ENCODE data around the gene GAS7. TPM values are rescaled to one million over a fixed set of nuclear protein-coding genes. Genes with fewer than 3 reads are reported as not detected.

GAS7 gene
- total and polyA plus RNA-seq, 2 donors (not counting 1 experiment from before 2014, with no cell fraction given), result 3.4 to 13.6 TPM

DNA sequence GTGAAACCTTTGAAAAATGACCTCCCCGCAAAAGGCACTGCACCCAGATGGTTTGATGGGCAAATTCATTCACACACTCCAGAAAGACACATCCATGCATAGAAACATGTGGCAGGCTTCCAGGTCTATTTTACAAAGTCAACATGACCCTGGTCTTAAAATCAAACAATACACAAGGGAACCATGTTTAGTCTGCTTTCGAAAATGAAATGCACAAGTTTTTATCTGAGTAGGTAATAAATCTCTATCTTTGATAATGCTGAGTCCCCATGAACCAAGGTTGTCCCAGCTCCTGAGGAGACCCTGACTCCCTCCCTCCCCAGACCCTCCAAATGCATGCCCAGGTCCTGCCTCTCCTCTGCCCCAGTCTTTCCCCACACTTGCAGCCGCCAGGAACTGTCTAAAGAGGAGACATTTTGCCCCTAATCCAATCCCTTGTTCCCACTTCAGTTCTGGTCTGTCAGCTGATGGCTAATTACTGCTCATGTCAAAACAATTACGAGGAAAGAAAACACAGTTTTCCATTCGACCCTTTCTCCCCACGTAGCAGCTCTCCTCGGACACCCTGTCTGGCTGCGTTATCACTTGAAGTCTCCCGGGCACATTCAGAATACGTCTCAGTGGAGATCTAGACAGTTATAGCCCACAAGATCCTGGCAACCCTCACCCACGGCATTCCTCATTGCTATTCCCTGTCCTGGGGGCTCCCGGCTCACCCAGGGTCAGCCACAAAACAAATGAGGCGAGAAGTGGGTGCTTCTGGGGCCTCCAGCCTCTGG is 224.5 kb downstream of the GAS7 start:
- Histone ChIP-seq H3K9me3 (ENCODE audit: control extremely low read depth in 1 of 3, control insufficient read depth in 2 of 3, insufficient read depth in 1 of 3, low read length in 2 of 3) (no peaks in the 10 kb centered on the region), H4K20me1 (ENCODE audit: control insufficient read depth, insufficient read depth, low read length, poor library complexity, severe bottlenecking) (no peaks in the 10 kb centered on the region), H3K79me2 (ENCODE audit: control insufficient read depth, insufficient read depth, low read length) (no peaks in the 10 kb centered on the region), H3K27me3 (replicated peaks in 1 of 4; ENCODE audit: control extremely low read depth in 1 of 4, control insufficient read depth in 3 of 4, insufficient read depth in 4 of 4, low read length in 3 of 4) (no peaks in the 10 kb centered on the region), H3K9ac (ENCODE audit: low read length) (no peak overlapping the region), H2AFZ (ENCODE audit: insufficient read depth, low read depth, low read length, poor library complexity, severe bottlenecking) (no peak overlapping the region), H3K4me3 (ENCODE audit: control extremely low read depth in 1 of 5, extremely low read depth in 1 of 5, insufficient read depth in 1 of 5, low read depth in 2 of 5, low read length in 4 of 5) (no peak overlapping the region), H3K4me2 (replicated peaks; ENCODE audit: low read depth, low read length, poor library complexity, severe bottlenecking) (no peak overlapping the region), H3K36me3 (replicated peaks in 1 of 2; ENCODE audit: control extremely low read depth in 1 of 2, control insufficient read depth in 1 of 2, extremely low read depth in 1 of 2, insufficient read depth in 2 of 2, low read length in 1 of 2) (no peaks in the 10 kb centered on the region), H3K4me1 (ENCODE audit: control insufficient read depth in 2 of 2, insufficient read depth in 2 of 2, low read length in 2 of 2) (no peaks in the 10 kb centered on the region), H3K27ac (ENCODE audit: low read length in 2 of 2) (no peak overlapping the region)
- ATAC-seq (ENCODE audit: low read depth), result no peak
- H3K27ac Mint-ChIP-seq, result no peak overlapping the region
- H3K4me3 Mint-ChIP-seq, result no peak overlapping the region
- no peak for DNase-seq
- 86% methylated on average over 9 of the region's 13 CpGs for WGBS (ENCODE audit: insufficient coverage)
- intact Hi-C loops (cut with micrococcal nuclease), result no loop called here
- TF ChIP-seq, protein P1, sequence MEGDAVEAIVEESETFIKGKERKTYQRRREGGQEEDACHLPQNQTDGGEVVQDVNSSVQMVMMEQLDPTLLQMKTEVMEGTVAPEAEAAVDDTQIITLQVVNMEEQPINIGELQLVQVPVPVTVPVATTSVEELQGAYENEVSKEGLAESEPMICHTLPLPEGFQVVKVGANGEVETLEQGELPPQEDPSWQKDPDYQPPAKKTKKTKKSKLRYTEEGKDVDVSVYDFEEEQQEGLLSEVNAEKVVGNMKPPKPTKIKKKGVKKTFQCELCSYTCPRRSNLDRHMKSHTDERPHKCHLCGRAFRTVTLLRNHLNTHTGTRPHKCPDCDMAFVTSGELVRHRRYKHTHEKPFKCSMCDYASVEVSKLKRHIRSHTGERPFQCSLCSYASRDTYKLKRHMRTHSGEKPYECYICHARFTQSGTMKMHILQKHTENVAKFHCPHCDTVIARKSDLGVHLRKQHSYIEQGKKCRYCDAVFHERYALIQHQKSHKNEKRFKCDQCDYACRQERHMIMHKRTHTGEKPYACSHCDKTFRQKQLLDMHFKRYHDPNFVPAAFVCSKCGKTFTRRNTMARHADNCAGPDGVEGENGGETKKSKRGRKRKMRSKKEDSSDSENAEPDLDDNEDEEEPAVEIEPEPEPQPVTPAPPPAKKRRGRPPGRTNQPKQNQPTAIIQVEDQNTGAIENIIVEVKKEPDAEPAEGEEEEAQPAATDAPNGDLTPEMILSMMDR (IDR thresholded peaks at IDR 0.05), result no peak
- TF ChIP-seq EZH2 (IDR thresholded peaks at IDR 0.05; ENCODE audit: borderline replicate concordance, insufficient read depth, low read depth, low read length, poor library complexity, severe bottlenecking), result no peak
- ChIA-PET POLR2A (no interaction called here), CTCF (interaction anchor here (0.5 kb wide), 1 partner anchor 8 kb away, joined by 3 read pairs; no protein-coding TSS in a partner anchor)
- no peaks in the 10 kb centered on the region for H3K9me3 Mint-ChIP-seq (ENCODE audit: insufficient read depth)
- no peaks in the 10 kb centered on the region for H3K4me1 Mint-ChIP-seq
- no peaks in the 10 kb centered on the region for H3K27me3 Mint-ChIP-seq

DNA sequence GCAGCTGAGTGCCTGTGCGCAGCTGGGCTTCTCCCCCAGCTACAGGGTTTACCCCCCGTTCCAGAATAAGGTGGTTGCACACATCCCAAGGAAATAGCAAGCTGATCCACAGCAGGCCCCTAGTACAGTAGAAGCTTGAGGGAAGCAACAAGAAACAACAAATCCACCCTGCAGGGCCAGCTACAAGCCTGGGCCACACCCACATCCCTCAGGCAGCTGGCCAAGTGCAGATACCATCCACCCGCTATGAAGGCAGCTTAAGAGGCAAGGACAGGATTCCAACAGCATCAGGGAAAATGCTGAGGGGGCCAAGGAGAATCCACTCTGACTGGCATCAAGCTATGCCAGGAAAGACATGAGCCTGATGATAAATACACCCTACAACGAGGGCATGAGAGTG is 226.4 kb downstream of the GAS7 start:
- H3K27me3 ChIP-seq (replicated peaks in 1 of 4; ENCODE audit: control extremely low read depth in 1 of 4, control insufficient read depth in 3 of 4, insufficient read depth in 4 of 4, low read length in 3 of 4), result no peaks in the 10 kb centered on the region
- TF ChIP-seq EZH2 (IDR thresholded peaks at IDR 0.05; ENCODE audit: borderline replicate concordance, insufficient read depth, low read depth, low read length, poor library complexity, severe bottlenecking), result no peak
- TF ChIP-seq, protein P1 (IDR thresholded peaks at IDR 0.05), result no peak
- no peak overlapping the region for H3K27ac ChIP-seq (ENCODE audit: low read length in 2 of 2)
- H3K9me3 ChIP-seq (ENCODE audit: control extremely low read depth in 1 of 3, control insufficient read depth in 2 of 3, insufficient read depth in 1 of 3, low read length in 2 of 3), result no peaks in the 10 kb centered on the region
- no peaks in the 10 kb centered on the region for H3K27me3 Mint-ChIP-seq
- no peaks in the 10 kb centered on the region for H3K4me1 ChIP-seq (ENCODE audit: control insufficient read depth in 2 of 2, insufficient read depth in 2 of 2, low read length in 2 of 2)
- ATAC-seq (ENCODE audit: low read depth) (no peak), DNase-seq (no peak)
- H3K4me3 ChIP-seq (ENCODE audit: control extremely low read depth in 1 of 5, extremely low read depth in 1 of 5, insufficient read depth in 1 of 5, low read depth in 2 of 5, low read length in 4 of 5), result no peak overlapping the region
- H3K9me3 Mint-ChIP-seq (ENCODE audit: insufficient read depth), result no peaks in the 10 kb centered on the region
- H4K20me1 ChIP-seq (ENCODE audit: control insufficient read depth, insufficient read depth, low read length, poor library complexity, severe bottlenecking), result no peaks in the 10 kb centered on the region
- H3K4me3 Mint-ChIP-seq, result no peak overlapping the region
- H2AFZ ChIP-seq (ENCODE audit: insufficient read depth, low read depth, low read length, poor library complexity, severe bottlenecking), result no peak overlapping the region
- H3K36me3 ChIP-seq (replicated peaks in 1 of 2; ENCODE audit: control extremely low read depth in 1 of 2, control insufficient read depth in 1 of 2, extremely low read depth in 1 of 2, insufficient read depth in 2 of 2, low read length in 1 of 2), result no peaks in the 10 kb centered on the region
- WGBS (ENCODE audit: insufficient coverage), result 75% methylated on average over 2 of the region's 4 CpGs
- intact Hi-C loops (cut with micrococcal nuclease), result no loop called here
- H3K4me2 ChIP-seq (replicated peaks; ENCODE audit: low read depth, low read length, poor library complexity, severe bottlenecking), result no peak overlapping the region
- no peak overlapping the region for H3K27ac Mint-ChIP-seq
- H3K9ac ChIP-seq (ENCODE audit: low read length), result no peak overlapping the region
- ChIA-PET POLR2A (interaction anchor here (0.5 kb wide), 2 partner anchors 106 to 256 kb away, joined by 3 read pairs; no protein-coding TSS in a partner anchor), CTCF (interaction anchor here (1.1 kb wide), 1 partner anchor 254 kb away, joined by 3 read pairs; no protein-coding TSS in a partner anchor)
- H3K79me2 ChIP-seq (ENCODE audit: control insufficient read depth, insufficient read depth, low read length), result no peaks in the 10 kb centered on the region
- no peaks in the 10 kb centered on the region for H3K4me1 Mint-ChIP-seq

All from B cell (primary cell).